Skin of body (tissue), 2 donors: Measurements from ENCODE around the gene PRMT2. TPM values are rescaled to one million over a fixed set of nuclear protein-coding genes. Genes with fewer than 3 reads are reported as not detected.
A peak's percentile ranks its signal among the peaks of the same experiment; 100 is the strongest.
"Not testable (repeated sequence)": the region's sequence is repeated elsewhere in the genome, so short reads cannot be mapped to it uniquely, and the experiment has no call there.

Experiments
- DNase-seq: peaks from one replicate; lab custom pipeline; 2025; lab: John Stamatoyannopoulos, UW
- total RNA-seq: library from RNA; depleted of rRNA; stranded (reverse); fragments of >200 nt; gene quantifications from one replicate; pipeline ENCODE4 v1.2.3, GENCODE V29; 2014

The PRMT2 gene
- total RNA-seq, 1 donor from 2014 or later: 63.8 TPM

GRCh38 chr21:46668381-46668780, 32.9 kb downstream of the PRMT2 start:
- DNase-seq: no peak

GRCh38 chr21:46668904-46669303, 33.4 kb downstream of the PRMT2 start:
- not testable (repeated sequence) for DNase-seq

GRCh38 chr21:46674430-46675007, 39.0 kb downstream of the PRMT2 start:
- DNase-seq: no peak

GRCh38 chr21:46675595-46676280, 40.3 kb downstream of the PRMT2 start:
- peak; percentile 42 for DNase-seq

- DNase-seq: not testable (repeated sequence)
Observed at GRCh38 chr21:46676542-46676941, 41.1 kb downstream of the PRMT2 start.

GRCh38 chr21:46681593-46681992, 46.1 kb downstream of the PRMT2 start:
- DNase-seq: not testable (repeated sequence)

GRCh38 chr21:46698652-46699051, 63.2 kb downstream of the PRMT2 start:
- not testable (repeated sequence) for DNase-seq

GRCh38 chr21:46699104-46699503, 63.6 kb downstream of the PRMT2 start:
- DNase-seq: not testable (repeated sequence)

Other genes starting within 250 kb of the PRMT2 start
- gene DIP2A, start 176.8 kb upstream of the PRMT2 start, total RNA-seq: 31.2 TPM
- 22.7 TPM for gene S100B, start 30.6 kb upstream of the PRMT2 start, total RNA-seq